Measurements from ENCODE around the gene ASPN.

- TF ChIP-seq GATA2 (IDR thresholded peaks at IDR 0.05; ENCODE audit: low read depth, low read length), result no peak
- TF ChIP-seq GATA3 (IDR thresholded peaks at IDR 0.05; ENCODE audit: low read depth, low read length), result no peak
Observed at GRCh38 chr9:92432972-92433548, 49.2 kb downstream of the ASPN start.

All from SH-SY5Y (cell line).